Limb (tissue), 2 donors: ENCODE results near the gene CUL9.

Experiments
- DNase-seq, 2 donors: peaks; one replicate each; pipeline ENCODE4 v3.0.0-alpha.2; 2016; ENCODE audit errors: extremely low spot score in 2 of 2

CUL9 gene

DNA sequence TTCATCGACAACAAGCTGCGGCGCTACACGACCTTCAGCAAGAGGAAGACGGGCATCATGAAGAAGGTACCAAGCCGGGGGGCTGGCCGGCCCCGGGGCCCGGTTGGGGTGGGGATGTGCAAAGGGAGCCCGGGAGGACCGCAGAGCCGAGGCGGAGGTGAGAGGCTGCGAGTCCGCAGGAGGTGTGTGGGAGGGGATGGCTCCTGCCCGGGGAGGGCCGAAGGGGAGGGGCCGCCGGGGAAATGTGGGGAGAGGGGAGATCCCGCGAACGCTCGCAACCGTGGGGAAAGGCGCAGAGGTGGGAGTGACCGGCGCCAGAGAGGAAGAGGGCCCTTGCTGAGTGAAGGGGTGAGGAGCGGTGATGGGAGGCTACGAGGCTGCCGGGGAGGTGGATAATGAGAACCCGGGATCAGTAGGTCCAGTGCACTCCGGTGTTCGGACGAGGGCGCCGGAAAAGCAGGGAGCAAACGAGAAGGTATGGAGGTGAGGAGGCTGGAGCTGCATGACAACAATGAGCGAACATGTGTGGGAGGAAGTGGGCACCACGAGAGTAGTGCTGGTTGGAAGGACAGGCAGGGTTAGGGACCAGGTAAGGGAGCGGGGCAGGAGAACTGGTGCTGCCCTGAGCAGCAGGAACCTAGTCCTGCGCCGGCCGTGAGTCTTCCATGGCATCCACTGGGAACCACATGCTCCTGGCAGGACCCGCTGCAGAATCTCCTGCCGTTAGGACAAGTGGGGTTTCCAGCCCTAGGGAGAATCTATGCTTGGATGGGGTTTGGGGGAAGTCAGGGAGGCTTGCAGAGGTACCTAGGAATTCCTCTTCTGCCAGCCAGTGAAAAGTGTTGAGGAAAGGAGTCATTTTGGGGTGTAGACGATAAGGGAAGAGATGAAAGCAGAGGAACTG is 9.6 kb upstream of the CUL9 start:
- peak; percentile 49 to 86 for DNase-seq

- DNase-seq: peak in 1 of 2 donors; percentile 40
These were observed 8.3 kb upstream of the CUL9 start for GRCh38 chr6:43173591-43174262.

DNA sequence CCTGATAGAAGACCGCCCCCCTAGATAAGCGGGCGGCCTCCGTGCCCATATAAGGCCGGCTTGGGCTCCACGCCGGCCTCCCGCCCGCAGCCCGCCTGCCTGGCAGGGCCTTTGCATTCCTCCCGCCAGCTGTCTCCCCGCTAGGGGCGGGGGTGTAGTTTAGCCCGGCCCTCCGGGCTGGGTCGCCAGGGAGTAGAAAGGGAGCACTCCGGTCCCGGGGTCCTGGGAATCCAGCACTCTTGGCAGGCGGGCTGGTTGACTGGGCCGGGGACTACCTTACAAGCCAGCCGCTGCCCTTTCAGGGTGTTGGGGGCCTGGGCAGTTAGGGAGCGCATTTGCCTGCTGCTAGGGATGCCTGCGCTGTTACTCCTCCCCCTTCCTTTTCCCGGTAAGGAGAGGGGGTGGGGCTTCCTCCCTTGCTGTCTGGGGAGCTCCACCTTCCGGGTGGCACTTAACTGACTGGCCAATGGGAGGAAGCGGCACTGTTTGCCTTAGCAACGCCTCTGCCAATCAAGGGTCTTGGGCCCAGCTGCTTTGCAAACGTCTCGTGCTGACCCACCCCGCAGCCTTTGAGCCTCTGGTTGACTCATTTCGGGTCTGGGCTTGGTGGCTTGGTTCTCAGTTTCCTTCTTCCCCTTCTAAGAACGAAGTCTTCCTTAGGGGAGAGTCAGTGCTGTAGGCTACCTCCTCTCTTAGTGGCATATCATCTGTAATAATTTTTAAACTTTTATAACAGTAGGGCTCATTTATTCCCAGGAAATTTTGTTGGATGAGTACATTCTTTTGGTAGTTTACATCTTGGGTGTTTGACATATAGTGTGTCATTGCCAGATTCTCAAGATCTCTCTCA is 7.5 kb upstream of the CUL9 start:
- DNase-seq: peak; percentile 96 to 99

GRCh38 chr6:43175676-43176422 is 6.1 kb upstream of the CUL9 start:
- no peak for DNase-seq

DNA sequence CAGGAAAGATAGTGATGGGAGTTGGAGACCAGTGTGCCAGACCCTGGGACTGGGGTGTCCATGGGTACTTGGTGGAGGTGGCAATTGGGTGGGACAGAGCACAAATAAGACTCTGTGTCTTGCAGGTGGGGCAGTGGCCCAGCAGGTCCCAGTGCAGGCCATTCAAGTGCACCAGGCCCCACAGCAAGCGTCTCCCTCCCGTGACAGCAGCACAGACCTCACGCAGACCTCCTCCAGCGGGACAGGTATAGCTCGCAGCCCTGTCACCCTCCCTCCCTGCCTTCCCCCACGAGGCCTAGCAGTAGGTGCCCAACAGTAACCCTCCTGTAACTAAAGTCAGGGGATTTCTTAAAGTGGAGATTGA is 5.6 kb upstream of the CUL9 start:
- DNase-seq: no peak

GRCh38 chr6:43178150-43178549 is 3.8 kb upstream of the CUL9 start:
- no peak for DNase-seq

GRCh38 chr6:43178951-43179830 is 2.8 kb upstream of the CUL9 start:
- DNase-seq: no peak

DNA sequence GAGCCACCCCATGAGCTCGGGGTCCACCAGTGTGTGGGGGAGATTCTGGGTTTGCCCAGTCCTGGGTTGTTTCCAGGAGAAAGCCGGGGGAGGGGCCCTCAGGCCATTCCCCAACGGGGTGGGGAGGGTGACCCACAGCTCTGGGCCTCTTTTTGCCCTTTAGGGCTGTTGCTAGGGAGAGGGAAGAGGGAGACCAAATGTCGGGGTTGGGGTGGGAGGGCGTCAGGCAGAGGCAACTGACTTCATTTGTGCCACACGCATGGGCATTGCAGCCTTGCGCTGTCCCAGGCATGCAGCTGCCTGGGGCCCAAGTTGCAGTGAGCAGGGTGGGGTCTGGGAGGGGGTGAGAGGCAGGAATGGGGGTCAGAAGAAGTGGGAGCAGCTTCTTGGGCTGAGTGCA is 1.9 kb upstream of the CUL9 start:
- no peak for DNase-seq

GRCh38 chr6:43180985-43181384 is 1.0 kb upstream of the CUL9 start:
- no peak for DNase-seq

GRCh38 chr6:43181621-43181941 is 415 bp upstream of the CUL9 start:
- DNase-seq: no peak

- DNase-seq: no peak
These were observed 1.4 kb downstream of the CUL9 start for GRCh38 chr6:43183441-43183840.

- DNase-seq: no peak
These were observed 2.4 kb downstream of the CUL9 start for GRCh38 chr6:43184268-43184985.

DNA sequence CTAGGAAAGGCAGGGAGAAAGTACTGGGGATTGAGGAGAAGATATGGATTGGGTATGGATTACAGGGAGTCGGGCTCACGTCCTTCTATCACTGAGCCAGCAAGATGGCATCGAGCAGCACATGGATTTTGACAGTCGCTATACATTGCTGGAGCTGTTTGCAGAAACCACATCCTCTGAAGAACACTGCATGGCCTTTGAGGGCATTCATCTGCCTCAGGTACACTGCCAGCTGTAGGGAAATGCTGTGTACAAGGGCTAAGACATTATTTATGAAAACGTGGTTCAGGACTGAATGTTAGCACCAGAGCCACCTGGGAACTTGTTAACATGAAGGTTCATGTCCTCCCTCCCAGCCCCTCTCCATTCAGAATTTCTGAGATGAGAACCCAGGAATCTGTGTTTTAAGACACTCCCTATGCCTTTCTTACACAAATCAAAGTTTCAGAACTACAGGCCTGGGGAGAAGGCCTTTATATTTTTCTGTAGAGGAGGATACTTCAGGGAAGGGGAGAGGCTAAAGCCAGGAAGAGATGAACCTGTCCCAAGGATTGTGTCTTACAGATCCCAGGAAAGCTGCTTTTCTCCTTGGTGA is 3.5 kb downstream of the CUL9 start:
- no peak for DNase-seq

GRCh38 chr6:43186019-43186418 is 4.0 kb downstream of the CUL9 start:
- DNase-seq: no peak

GRCh38 chr6:43186706-43187105 is 4.7 kb downstream of the CUL9 start:
- no peak for DNase-seq

GRCh38 chr6:43187821-43188220 is 5.8 kb downstream of the CUL9 start:
- DNase-seq: no peak

GRCh38 chr6:43188426-43188825 is 6.4 kb downstream of the CUL9 start:
- no peak for DNase-seq

DNA sequence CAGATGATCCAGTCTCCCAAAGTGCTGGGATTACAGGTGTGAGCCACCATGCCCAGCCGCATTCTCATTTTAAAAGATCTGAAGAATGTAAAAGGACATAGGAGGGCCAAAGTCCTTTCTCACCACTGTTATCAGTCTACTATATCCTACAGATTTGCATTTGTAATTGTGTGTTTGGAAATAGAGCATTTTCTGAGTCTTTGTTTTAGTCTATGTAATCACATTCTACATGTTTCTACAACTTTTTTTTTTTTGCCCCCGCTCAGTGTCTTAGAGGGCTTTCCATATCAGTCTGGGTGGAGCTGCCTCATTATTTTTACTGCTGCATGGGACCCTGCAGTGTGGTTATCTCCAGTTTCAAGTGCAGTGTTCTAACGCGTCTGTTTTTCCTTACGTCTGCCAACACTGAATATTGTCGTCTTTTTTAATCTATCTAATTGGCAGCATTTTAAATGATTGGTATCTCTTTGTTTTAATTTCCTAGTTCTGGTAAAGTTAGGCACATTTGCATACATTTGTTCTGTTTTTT is 7.8 kb downstream of the CUL9 start:
- no peak for DNase-seq

GRCh38 chr6:43192911-43193310 is 10.9 kb downstream of the CUL9 start:
- DNase-seq: no peak
